SKM-1 (cell line): ENCODE results near the gene PDE6A.

Experiments used
- DNase-seq: peaks from one replicate; lab custom pipeline; 2025; ENCODE audit not compliant: unreplicated experiment; lab: John Stamatoyannopoulos, UW

Gene PDE6A

GRCh38 chr5:149930749-149931574 lies 13.6 kb downstream of the PDE6A start:
- no peak for DNase-seq

- no peak for DNase-seq
Observed at GRCh38 chr5:149930043-149930748, 14.4 kb downstream of the PDE6A start.

- DNase-seq, result no peak
Observed at GRCh38 chr5:149924486-149924885, 20.1 kb downstream of the PDE6A start.

- no peak for DNase-seq
Observed at GRCh38 chr5:149922950-149923349, 21.6 kb downstream of the PDE6A start.

- DNase-seq, result no peak
Observed at GRCh38 chr5:149921597-149921996, 23.0 kb downstream of the PDE6A start.

GRCh38 chr5:149917073-149917676 lies 27.4 kb downstream of the PDE6A start:
- no peak for DNase-seq

- DNase-seq, result no peak
Observed at GRCh38 chr5:149916334-149917072, 28.1 kb downstream of the PDE6A start.

- DNase-seq, result no peak
Observed at GRCh38 chr5:149915392-149916260, 29.0 kb downstream of the PDE6A start.

GRCh38 chr5:149913436-149914419 lies 30.9 kb downstream of the PDE6A start:
- DNase-seq, result no peak

- no peak for DNase-seq
Observed at GRCh38 chr5:149912226-149912871, 32.2 kb downstream of the PDE6A start.

- no peak for DNase-seq
Observed at GRCh38 chr5:149911031-149911430, 33.6 kb downstream of the PDE6A start.

GRCh38 chr5:149907828-149908227 lies 36.8 kb downstream of the PDE6A start:
- no peak for DNase-seq

GRCh38 chr5:149904977-149905376 lies 39.6 kb downstream of the PDE6A start:
- peak; percentile 29 for DNase-seq

- no peak for DNase-seq
Observed at GRCh38 chr5:149904293-149904886, 40.2 kb downstream of the PDE6A start.

GRCh38 chr5:149903404-149903803 lies 41.2 kb downstream of the PDE6A start:
- DNase-seq, result no peak

GRCh38 chr5:149902177-149902576 lies 42.4 kb downstream of the PDE6A start:
- no peak for DNase-seq

- DNase-seq, result no peak
Observed at GRCh38 chr5:149901511-149901910, 43.1 kb downstream of the PDE6A start.

- DNase-seq, result no peak
Observed at GRCh38 chr5:149900390-149900789, 44.2 kb downstream of the PDE6A start.
